ENCODE data around the gene ABCA6.

Gene ABCA6

GRCh38 chr17:69142175-69142802, 594 bp upstream of the ABCA6 start:
- TF ChIP-seq CTCF (conservative IDR thresholded peaks at IDR 0.05; ENCODE audit: low read depth, low read length): no peak
- DNase-seq (ENCODE audit: low read depth): no peak
- no peak overlapping the region for H3K4me3 ChIP-seq (ENCODE audit: low read length)

- TF ChIP-seq CTCF (conservative IDR thresholded peaks at IDR 0.05; ENCODE audit: low read depth, low read length): no peak
- no peak overlapping the region for H3K4me3 ChIP-seq (ENCODE audit: low read length)
- DNase-seq (ENCODE audit: low read depth): no peak
These were observed 7.6 kb downstream of the ABCA6 start for GRCh38 chr17:69134112-69134511.

- H3K4me3 ChIP-seq (ENCODE audit: low read length): no peak overlapping the region
- no peak for DNase-seq (ENCODE audit: low read depth)
- TF ChIP-seq CTCF (conservative IDR thresholded peaks at IDR 0.05; ENCODE audit: low read depth, low read length): no peak
These were observed 10.9 kb downstream of the ABCA6 start for GRCh38 chr17:69130627-69131296.

- H3K4me3 ChIP-seq (ENCODE audit: low read length): no peak overlapping the region
- no peak for TF ChIP-seq CTCF (conservative IDR thresholded peaks at IDR 0.05; ENCODE audit: low read depth, low read length)
- DNase-seq (ENCODE audit: low read depth): no peak
These were observed 18.1 kb downstream of the ABCA6 start for GRCh38 chr17:69123626-69124025.

GRCh38 chr17:69122065-69122464, 19.6 kb downstream of the ABCA6 start:
- DNase-seq (ENCODE audit: low read depth): no peak
- no peak overlapping the region for H3K4me3 ChIP-seq (ENCODE audit: low read length)
- no peak for TF ChIP-seq CTCF (conservative IDR thresholded peaks at IDR 0.05; ENCODE audit: low read depth, low read length)

- no peak for DNase-seq (ENCODE audit: low read depth)
- TF ChIP-seq CTCF (conservative IDR thresholded peaks at IDR 0.05; ENCODE audit: low read depth, low read length): no peak
These were observed 23.6 kb downstream of the ABCA6 start for GRCh38 chr17:69117855-69118784.

More at GRCh38 chr17:69117855-69118784, 23.6 kb downstream of the ABCA6 start:
- H3K4me3 ChIP-seq (ENCODE audit: low read length): no peak overlapping the region

All from retinal pigment epithelial cell (primary cell).